DND-41 (cell line): ENCODE measurements around the gene PHOSPHO1.
"Not testable (repeated sequence)": the region's sequence is repeated elsewhere in the genome, so short reads cannot be mapped to it uniquely, and the experiment has no call there.

Experiments used
- CTCF ChIP-seq: IDR thresholded peaks from 2 replicates; pipeline ENCODE4 v1.5.1; 2012; ENCODE audit warnings: borderline replicate concordance, low read length, moderate library complexity, mild to moderate bottlenecking; ENCODE audit not compliant: poor library complexity, severe bottlenecking; ENCODE audit errors: extremely low read depth
- EZH2 ChIP-seq: IDR thresholded peaks from 3 replicates; pipeline ENCODE4 v1.6.1; 2012; ENCODE audit warnings: borderline replicate concordance, low read depth, mild to moderate bottlenecking, moderate library complexity, low read length, inconsistent platforms; ENCODE audit not compliant: severe bottlenecking

- TF ChIP-seq CTCF, EZH2: not testable (repeated sequence)
These were observed 46.1 kb downstream of the PHOSPHO1 start for GRCh38 chr17:49184522-49184921.
